Stomach (tissue), 4 donors: ENCODE data around the gene OR10AD1.

Experiments
- CTCF ChIP-seq, 7 experiments: fragments of 450-650 bp in 4 of 7; fragments of 200-600 bp in 3 of 7; sonication (generic) in 3 of 7; IDR thresholded peaks; one replicate each; pipeline ENCODE4 v1.5.1; 2016 to 2019; ENCODE audit warnings: antibody characterized with exemption in 7 of 7, control low read depth in 2 of 7, mild to moderate bottlenecking in 1 of 7
- EP300 ChIP-seq: sonication (generic); formaldehyde crosslinking; IDR thresholded peaks from one replicate; pipeline ENCODE4 v1.6.1; 2017; ENCODE audit warnings: antibody characterized with exemption
- POLR2A ChIP-seq, 4 donors: fragments of 450-650 bp; IDR thresholded peaks; one replicate each; pipeline ENCODE4 v1.6.1; 2016; ENCODE audit warnings: antibody characterized with exemption in 4 of 4, control low read depth in 2 of 4, mild to moderate bottlenecking in 1 of 4, moderate library complexity in 1 of 4

- TF ChIP-seq CTCF (IDR thresholded peaks at IDR 0.05) (no peak), POLR2A (IDR thresholded peaks at IDR 0.05) (no peak), EP300 (no peak)
These were observed 18.6 kb upstream of the OR10AD1 start for GRCh38 chr12:48221645-48222044.
